ENCODE data around the gene ZNF593OS.

- TF ChIP-seq, protein P1, sequence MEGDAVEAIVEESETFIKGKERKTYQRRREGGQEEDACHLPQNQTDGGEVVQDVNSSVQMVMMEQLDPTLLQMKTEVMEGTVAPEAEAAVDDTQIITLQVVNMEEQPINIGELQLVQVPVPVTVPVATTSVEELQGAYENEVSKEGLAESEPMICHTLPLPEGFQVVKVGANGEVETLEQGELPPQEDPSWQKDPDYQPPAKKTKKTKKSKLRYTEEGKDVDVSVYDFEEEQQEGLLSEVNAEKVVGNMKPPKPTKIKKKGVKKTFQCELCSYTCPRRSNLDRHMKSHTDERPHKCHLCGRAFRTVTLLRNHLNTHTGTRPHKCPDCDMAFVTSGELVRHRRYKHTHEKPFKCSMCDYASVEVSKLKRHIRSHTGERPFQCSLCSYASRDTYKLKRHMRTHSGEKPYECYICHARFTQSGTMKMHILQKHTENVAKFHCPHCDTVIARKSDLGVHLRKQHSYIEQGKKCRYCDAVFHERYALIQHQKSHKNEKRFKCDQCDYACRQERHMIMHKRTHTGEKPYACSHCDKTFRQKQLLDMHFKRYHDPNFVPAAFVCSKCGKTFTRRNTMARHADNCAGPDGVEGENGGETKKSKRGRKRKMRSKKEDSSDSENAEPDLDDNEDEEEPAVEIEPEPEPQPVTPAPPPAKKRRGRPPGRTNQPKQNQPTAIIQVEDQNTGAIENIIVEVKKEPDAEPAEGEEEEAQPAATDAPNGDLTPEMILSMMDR (IDR thresholded peaks at IDR 0.05) = no peak
- no peak for TF ChIP-seq EP300 (IDR thresholded peaks at IDR 0.05)
Measured at GRCh38 chr1:26218906-26219494, 47.4 kb upstream of the ZNF593OS start.

Measured in gastroesophageal sphincter (tissue), 3 donors.